Activated CD8-positive, alpha-beta T cell treated with anti-CD3 and anti-CD28 coated beads, Interleukin-2, amount 10 ng/mL, durations not matched to agents 7 days and 5 days (primary cell): ENCODE measurements around the gene LY86. TPM values are rescaled to one million over a fixed set of nuclear protein-coding genes. Genes with fewer than 3 reads are reported as not detected.

Experiments
- ATAC-seq: fragments of 150-1000 bp; cut with Tn5 transposase; one replicate; pipeline ENCODE4 v1.10.0; 2021; ENCODE audit warnings: moderate library complexity
- CTCF ChIA-PET: fragments of 350-600 bp; sonication (Branson Sonifier 250); formaldehyde crosslinking; loops from one replicate; lab custom pipeline; 2021; ENCODE audit warnings: antibody characterized with exemption; lab: Charles Lee
- POLR2A ChIA-PET: fragments of 350-600 bp; sonication (Branson Sonifier 250); formaldehyde crosslinking; loops from one replicate; lab custom pipeline; 2021; ENCODE audit warnings: antibody characterized with exemption; lab: Charles Lee
- DNase-seq: peaks from one replicate; pipeline ENCODE4 v3.0.0-alpha.2; 2020
- H3K27ac Mint-ChIP-seq: one replicate; pipeline ENCODE4 v1.8.0; 2021; ENCODE audit warnings: mild to moderate bottlenecking, mixed read lengths
- H3K27me3 Mint-ChIP-seq: one replicate; pipeline ENCODE4 v1.8.0; 2021; ENCODE audit warnings: low read depth, mixed read lengths
- H3K36me3 Mint-ChIP-seq: one replicate; pipeline ENCODE4 v1.8.0; 2021; ENCODE audit warnings: low read depth, mixed read lengths
- H3K4me1 Mint-ChIP-seq: one replicate; pipeline ENCODE4 v1.8.0; 2021; ENCODE audit warnings: low read depth, mixed read lengths
- H3K4me3 Mint-ChIP-seq: one replicate; pipeline ENCODE4 v1.8.0; 2021; ENCODE audit warnings: mild to moderate bottlenecking, mixed read lengths
- H3K9me3 Mint-ChIP-seq: one replicate; pipeline ENCODE4 v1.8.0; 2022; ENCODE audit warnings: mixed read lengths; ENCODE audit not compliant: insufficient read depth
- total RNA-seq, 2 experiments: library from RNA; stranded (reverse); gene quantifications; one replicate each; pipeline ENCODE4 v1.2.3, GENCODE V29; 2021

Gene LY86
- total RNA-seq: 1 to 10 TPM; 1.9 to 2.9 TPM

DNA sequence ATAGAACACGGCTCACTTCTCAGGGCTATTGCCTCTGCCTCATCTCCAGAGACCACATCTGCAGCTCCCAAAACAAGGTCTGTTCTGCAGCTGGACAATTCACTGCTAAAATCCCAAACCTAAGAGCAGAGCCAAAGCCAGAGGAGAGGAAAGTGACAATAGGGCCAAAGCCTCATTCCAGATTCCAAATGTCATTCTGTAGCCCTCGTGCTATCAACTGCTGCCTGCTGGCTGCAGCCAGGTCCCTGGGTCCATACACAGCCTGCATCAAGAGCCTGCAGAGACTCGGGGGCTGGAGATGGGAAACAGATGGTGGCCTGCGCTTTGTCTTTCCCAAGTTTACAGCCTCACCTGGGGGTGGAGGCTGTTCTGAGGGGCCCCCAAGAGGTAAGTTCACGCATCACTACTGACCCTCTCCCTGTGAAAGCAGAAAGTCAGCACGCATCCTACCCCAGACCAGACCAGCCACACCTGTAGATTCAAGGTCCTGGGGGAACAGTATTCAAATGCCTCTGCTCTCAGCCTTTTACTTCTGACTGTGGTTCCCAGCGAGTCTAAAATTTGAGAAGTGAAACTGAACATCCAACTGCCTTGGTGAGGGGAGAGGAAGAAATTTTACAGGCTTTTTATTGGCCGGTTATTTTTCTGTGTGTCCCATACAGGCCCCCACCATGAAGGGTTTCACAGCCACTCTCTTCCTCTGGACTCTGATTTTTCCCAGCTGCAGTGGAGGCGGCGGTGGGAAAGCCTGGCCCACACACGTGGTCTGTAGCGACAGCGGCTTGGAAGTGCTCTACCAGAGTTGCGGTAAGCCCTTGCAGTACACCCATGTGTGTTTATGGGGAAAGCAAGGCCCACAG is at the start of gene LY86:
TSS of gene LY86 (plus strand) at position 657 of the 860 bp plus-strand sequence. CDS start at position 672, 15 bp downstream.
- Mint-ChIP-seq H3K4me3 (peak within 1 kb of the TSS; percentile 70), H3K36me3 (peaks cover 27% of the 10 kb centered on the region), H3K4me1 (peaks cover 75% of the 10 kb centered on the region), H3K9me3 (peaks cover 9% of the 10 kb centered on the region), H3K27me3 (no peaks in the 10 kb centered on the region), H3K27ac (peak within 1 kb of the TSS; percentile 91)
- POLR2A ChIA-PET: interaction anchor here (0.9 to 1.3 kb wide), 3 partner anchors 11 to 70 kb away, joined by 3 to 7 read pairs (median 4); no protein-coding TSS in a partner anchor
- peak; percentile 45 for DNase-seq
- ATAC-seq: peak; percentile 70
- CTCF ChIA-PET: interaction anchor here (1.0 to 1.6 kb wide), 4 partner anchors 22 to 89 kb away, joined by 3 to 5 read pairs (median 5); no protein-coding TSS in a partner anchor

DNA sequence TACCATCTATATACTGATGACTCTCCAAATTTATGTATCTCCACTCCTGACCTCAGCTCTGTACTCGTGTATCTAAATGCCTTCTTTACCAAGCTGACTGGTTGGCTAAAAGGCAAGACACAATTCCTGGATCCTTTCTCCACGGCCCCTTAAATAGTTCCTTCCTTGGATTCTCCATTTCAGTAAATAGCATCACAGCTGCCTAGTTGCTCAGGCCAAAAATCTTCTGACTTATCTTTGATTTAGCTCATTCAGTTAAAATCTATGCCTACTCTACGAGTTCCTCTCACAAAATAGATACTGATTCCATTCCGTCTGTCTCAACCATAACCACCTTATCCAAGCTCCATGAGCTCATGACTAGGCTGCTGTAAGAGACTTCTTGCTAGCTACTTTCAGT is 49.5 kb upstream of the LY86 start:
- CTCF ChIA-PET: interaction anchor here (2.2 kb wide), 1 partner anchor 9 kb away, joined by 10 read pairs; no protein-coding TSS in a partner anchor
- POLR2A ChIA-PET: no interaction called here

DNA sequence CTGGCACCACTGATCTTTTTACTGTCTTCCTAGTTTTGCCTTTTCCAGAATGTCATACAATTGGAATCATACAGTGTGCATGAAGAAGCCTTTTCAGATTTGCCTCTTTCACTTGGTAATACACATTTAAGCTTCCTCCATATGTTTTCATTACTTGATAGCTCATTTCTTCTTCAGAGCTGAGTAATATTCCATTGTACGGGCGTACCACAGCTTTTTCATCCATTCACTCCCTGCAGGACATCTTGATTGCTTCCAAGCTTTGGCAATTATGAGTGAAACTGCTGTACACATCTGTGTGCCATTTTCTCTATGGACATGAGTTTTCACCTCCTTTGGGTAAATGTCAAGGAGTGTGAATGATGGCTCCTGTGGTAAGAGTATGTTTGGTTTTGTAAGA is 46.2 kb upstream of the LY86 start:
- H3K9me3 Mint-ChIP-seq: no peaks in the 10 kb centered on the region
- H3K4me1 Mint-ChIP-seq: peaks cover 11% of the 10 kb centered on the region
- H3K27me3 Mint-ChIP-seq: peaks cover 59% of the 10 kb centered on the region
- H3K36me3 Mint-ChIP-seq: no peaks in the 10 kb centered on the region
- ATAC-seq (no peak), DNase-seq (no peak)
- no peak overlapping the region for H3K4me3 Mint-ChIP-seq
- H3K27ac Mint-ChIP-seq: no peak overlapping the region
- ChIA-PET CTCF (no interaction called here), POLR2A (no interaction called here)

More for the DNA sequence above, 49.5 kb upstream of the LY86 start:
- Mint-ChIP-seq H3K9me3 (peaks cover 4% of the 10 kb centered on the region), H3K27me3 (peaks cover 45% of the 10 kb centered on the region), H3K27ac (no peak overlapping the region), H3K4me3 (no peak overlapping the region), H3K4me1 (peaks cover 3% of the 10 kb centered on the region), H3K36me3 (no peaks in the 10 kb centered on the region)
- ATAC-seq (no peak), DNase-seq (no peak)

DNA sequence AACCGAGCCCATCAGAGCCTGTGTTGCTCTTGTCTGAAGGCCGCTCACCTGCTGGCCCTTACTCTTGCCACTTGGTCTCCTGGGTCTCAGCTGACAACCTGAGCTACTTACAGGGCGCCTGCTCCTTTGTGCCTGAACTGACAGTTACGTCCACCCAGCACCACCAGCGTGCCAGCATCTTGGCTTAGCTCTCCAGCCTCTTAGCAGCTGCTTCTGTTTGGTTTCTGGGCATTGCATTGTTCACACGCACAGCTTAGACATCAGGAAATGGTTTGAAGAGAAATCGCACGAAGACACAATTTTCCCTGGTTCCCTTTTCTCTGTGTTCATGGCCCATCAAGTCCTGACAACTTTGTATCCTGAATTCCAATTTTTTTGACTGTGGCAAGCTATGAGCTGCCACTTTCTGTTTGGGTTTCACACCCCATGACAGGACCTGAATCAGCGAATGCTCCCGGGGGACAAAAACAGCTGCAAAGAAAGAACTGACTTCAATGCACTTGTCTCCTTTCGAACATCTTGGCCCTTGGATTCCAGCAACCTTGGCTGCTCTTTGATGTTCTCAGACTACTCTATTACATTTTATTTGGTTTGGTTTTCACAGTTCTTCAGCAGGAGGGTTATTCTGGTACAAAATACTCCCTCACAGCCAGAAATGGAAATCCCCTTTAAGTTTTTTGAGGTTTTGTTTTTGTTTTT is 45.2 kb upstream of the LY86 start:
- POLR2A ChIA-PET: no interaction called here
- Mint-ChIP-seq H3K27me3 (peaks cover 62% of the 10 kb centered on the region), H3K36me3 (no peaks in the 10 kb centered on the region), H3K4me1 (peaks cover 15% of the 10 kb centered on the region), H3K27ac (no peak overlapping the region), H3K4me3 (no peak overlapping the region), H3K9me3 (no peaks in the 10 kb centered on the region)
- DNase-seq (no peak), ATAC-seq (no peak)
- CTCF ChIA-PET: interaction anchor here (1.2 kb wide), 1 partner anchor 13 kb away, joined by 3 read pairs; no protein-coding TSS in a partner anchor

DNA sequence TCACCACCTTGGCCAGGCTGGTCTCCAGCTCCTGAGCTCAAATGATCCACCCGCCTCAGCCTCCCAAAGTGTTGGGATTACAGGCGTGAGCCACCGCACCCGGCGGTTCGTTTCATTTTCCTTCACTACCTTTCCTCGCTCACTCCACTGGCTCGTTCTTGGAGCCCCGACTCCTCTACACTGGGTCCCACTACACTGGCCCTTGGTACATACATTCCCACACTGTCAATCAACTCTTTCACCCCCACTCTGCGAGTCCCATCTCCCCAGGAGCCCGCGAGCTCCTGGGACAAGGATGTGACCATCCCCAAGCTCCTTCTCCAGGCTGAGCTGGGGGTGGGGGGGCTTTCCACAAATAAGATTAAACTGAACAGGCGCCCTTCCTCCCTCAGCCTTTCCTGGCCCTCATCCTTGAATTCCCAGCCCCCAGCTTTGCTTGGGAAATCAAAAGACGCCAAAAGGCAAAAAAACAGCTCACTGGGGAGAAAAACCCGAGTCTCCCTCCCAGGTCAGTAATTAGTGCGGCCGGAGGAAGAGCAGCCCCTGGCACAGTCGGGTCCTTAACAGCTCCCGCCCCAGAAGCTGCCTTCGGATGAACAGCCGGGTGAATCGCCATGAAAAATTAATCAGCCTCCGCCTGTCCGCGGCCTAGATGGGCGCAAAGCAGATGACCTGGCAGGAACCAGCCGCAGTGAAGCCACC is 42.8 kb upstream of the LY86 start:
- peaks cover 59% of the 10 kb centered on the region for H3K27me3 Mint-ChIP-seq
- POLR2A ChIA-PET: no interaction called here
- H3K4me1 Mint-ChIP-seq: peaks cover 13% of the 10 kb centered on the region

DNA sequence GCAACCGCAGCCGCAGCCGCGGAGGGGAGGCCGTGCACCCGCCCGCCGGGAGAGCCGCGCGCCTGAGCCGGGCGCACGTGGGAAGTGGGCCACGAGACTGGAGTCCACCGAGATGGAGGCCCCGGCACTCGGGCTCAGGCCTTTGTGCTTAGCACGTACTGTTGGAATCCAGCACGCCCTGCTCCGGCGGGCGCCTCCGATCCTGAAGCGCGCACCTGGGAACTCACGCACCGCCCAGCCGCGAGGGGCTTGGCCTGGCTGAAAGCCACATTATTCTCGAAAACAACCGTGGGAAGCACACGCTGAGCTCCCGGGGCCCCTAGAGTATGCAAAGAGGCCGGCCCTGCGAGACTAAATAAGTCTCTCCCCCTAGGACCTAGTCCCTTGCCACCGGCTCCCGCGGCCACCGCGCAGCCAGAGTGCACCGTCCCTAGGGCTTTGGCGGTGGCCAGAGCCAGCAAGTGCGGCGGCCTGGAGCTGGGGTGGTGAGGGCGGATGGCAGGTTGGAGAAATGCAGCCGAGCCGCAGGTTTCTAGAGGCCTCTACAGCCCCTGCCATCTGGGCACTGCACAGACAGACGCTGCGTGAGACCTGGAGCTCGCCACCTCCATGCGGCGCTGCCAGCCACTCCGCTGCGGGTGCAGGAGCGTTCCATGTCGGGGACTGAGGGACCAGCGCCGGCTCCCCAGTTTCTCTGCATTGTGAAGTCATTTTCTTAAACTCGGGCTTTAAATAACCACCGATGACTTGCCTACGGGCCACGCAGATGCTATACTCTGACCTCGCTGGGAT is 42.0 kb upstream of the LY86 start:
- peaks cover 53% of the 10 kb centered on the region for H3K27me3 Mint-ChIP-seq
- CTCF ChIA-PET: interaction anchor here (0.7 to 3.8 kb wide), 22 partner anchors 11 to 1403 kb away, joined by 3 to 40 read pairs (median 4); no protein-coding TSS in a partner anchor
- DNase-seq: peak; percentile 30
- H3K4me3 Mint-ChIP-seq: peak overlapping the region; percentile 1
- ATAC-seq: peak; percentile 67
- peaks cover 13% of the 10 kb centered on the region for H3K4me1 Mint-ChIP-seq
- POLR2A ChIA-PET: no interaction called here
- H3K27ac Mint-ChIP-seq: no peak overlapping the region
- H3K36me3 Mint-ChIP-seq: no peaks in the 10 kb centered on the region
- no peaks in the 10 kb centered on the region for H3K9me3 Mint-ChIP-seq

More for the DNA sequence above, 42.8 kb upstream of the LY86 start:
- DNase-seq (no peak), ATAC-seq (no peak)
- H3K9me3 Mint-ChIP-seq: no peaks in the 10 kb centered on the region
- H3K36me3 Mint-ChIP-seq: no peaks in the 10 kb centered on the region
- no peak overlapping the region for H3K4me3 Mint-ChIP-seq
- CTCF ChIA-PET: interaction anchor here (0.7 to 3.8 kb wide), 5 partner anchors 12 to 874 kb away, joined by 3 to 40 read pairs (median 5); no protein-coding TSS in a partner anchor
- no peak overlapping the region for H3K27ac Mint-ChIP-seq

DNA sequence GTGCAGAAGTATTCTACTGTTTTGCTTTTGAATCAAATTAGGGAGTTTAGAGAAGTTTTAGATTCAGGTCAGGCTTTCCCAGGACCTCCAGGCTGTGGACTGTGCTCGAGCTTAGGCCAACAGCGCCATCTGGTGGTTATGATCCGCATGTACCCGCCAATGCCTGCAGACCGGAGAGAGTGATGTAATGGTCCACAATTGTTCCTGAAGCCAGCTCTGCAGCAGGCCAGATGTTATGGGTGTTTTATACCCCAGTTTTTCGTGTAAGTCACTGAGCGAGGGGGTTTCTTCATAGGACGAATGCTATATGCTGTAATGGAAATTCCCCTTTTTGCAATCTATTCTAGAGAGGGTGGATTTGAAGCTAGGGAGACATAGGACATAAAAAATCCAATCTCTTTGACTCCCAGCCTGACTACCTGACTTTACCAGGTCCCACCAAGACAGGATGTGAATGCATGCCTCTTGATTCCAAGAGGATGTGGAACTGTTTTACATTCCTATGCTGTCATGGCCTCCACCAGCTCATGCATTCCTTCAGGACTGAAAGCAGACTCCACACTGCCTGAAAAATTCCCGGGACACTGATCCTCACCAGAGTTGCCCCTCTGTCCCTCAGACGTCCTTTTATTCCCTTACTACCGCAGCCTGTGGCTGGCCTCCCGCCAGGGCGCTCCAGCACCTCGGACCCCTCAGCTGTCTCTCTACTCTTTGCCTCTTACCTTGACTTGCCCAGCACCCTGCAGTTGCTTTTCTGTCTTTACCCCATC is 41.2 kb upstream of the LY86 start:
- Mint-ChIP-seq H3K36me3 (no peaks in the 10 kb centered on the region), H3K4me1 (peaks cover 13% of the 10 kb centered on the region), H3K27ac (no peak overlapping the region), H3K9me3 (no peaks in the 10 kb centered on the region), H3K4me3 (peak overlapping the region; percentile 1), H3K27me3 (peaks cover 48% of the 10 kb centered on the region)
- ATAC-seq: peak; percentile 98
- ChIA-PET POLR2A (no interaction called here), CTCF (interaction anchor here (0.6 to 3.8 kb wide), 35 partner anchors 9 to 1403 kb away, joined by 3 to 40 read pairs (median 4); no protein-coding TSS in a partner anchor)
- peak; percentile 88 for DNase-seq

DNA sequence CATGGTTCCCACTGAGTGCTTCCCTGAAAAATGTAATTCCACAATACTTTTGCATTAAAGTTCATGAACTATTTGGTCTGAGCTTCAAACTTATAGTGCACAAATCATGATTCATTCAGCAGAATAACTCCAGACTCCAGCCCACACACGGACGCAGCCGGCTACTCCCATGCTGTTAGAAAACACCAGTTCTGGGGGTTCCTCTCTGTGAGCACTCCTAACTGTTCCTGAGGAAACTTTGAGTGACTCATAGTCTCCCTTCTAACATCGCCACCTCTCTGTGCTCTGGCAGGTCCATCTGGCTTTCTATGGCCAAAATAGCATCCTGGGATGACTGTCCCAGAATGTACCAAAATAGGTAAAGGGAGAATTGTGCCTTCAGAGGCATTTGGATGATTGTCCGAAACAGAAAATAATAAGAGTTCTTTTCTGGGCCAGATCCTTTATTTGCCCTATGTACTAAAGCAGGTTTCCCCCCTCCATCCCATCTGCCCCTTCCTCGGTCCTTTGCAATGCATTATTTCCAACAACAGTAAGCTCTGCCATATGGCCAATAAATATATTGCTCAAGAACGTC is 32.3 kb upstream of the LY86 start:
- no peak overlapping the region for H3K27ac Mint-ChIP-seq

GRCh38 chr6:6556738-6557503 is 31.6 kb upstream of the LY86 start:
- Mint-ChIP-seq H3K27ac (no peak overlapping the region), H3K27me3 (peaks cover 29% of the 10 kb centered on the region), H3K4me3 (no peak overlapping the region), H3K36me3 (no peaks in the 10 kb centered on the region), H3K9me3 (no peaks in the 10 kb centered on the region), H3K4me1 (peaks cover 42% of the 10 kb centered on the region)
- ATAC-seq (peak; percentile 57), DNase-seq (peak; percentile 63)
- ChIA-PET CTCF (interaction anchor here (0.6 to 5.7 kb wide), 14 partner anchors 9 to 723 kb away, joined by 3 to 40 read pairs (median 3); no protein-coding TSS in a partner anchor), POLR2A (no interaction called here)

More for the DNA sequence above, 32.3 kb upstream of the LY86 start:
- no peak for ATAC-seq
- Mint-ChIP-seq H3K36me3 (no peaks in the 10 kb centered on the region), H3K27me3 (peaks cover 32% of the 10 kb centered on the region), H3K9me3 (no peaks in the 10 kb centered on the region), H3K4me1 (peaks cover 39% of the 10 kb centered on the region), H3K4me3 (no peak overlapping the region)
- DNase-seq: no peak
- ChIA-PET POLR2A (no interaction called here), CTCF (interaction anchor here (0.6 to 5.7 kb wide), 14 partner anchors 9 to 724 kb away, joined by 3 to 40 read pairs (median 3); no protein-coding TSS in a partner anchor)
